Ovary (tissue), 9 donors: ENCODE results near the gene CAMSAP1. TPM values are rescaled to one million over a fixed set of nuclear protein-coding genes. Genes with fewer than 3 reads are reported as not detected.

ENCODE experiments used
- DNase-seq, 5 donors: peaks; one replicate each; pipeline ENCODE4 v3.0.0-alpha.2; 2019 to 2020
- H3K27ac ChIP-seq, 2 donors: fragments of 200-600 bp; one replicate each; pipeline versions ENCODE4 v1.5.1 to v1.8.0; 2019 to 2022
- H3K27me3 ChIP-seq: fragments of 200-600 bp; one replicate; pipeline ENCODE4 v1.8.0; 2022
- H3K36me3 ChIP-seq: fragments of 200-600 bp; sonication (generic); one replicate; pipeline ENCODE4 v1.5.1; 2019
- H3K4me1 ChIP-seq: one replicate; pipeline ENCODE4 v1.8.1; 2013; ENCODE audit warnings: mild to moderate bottlenecking, moderate library complexity; ENCODE audit not compliant: insufficient read depth
- H3K4me3 ChIP-seq: fragments of 200-600 bp; sonication (generic); one replicate; pipeline ENCODE4 v1.5.1; 2017
- H3K9me3 ChIP-seq, 2 donors: fragments of 200-600 bp in 1 of 2; sonication (generic) in 1 of 2; one replicate each; pipeline versions ENCODE4 v1.5.1 to v1.8.1; 2013 to 2019; ENCODE audit warnings: mild to moderate bottlenecking in 1 of 2, moderate library complexity in 1 of 2
- EP300 ChIP-seq: sonication (generic); formaldehyde crosslinking; IDR thresholded peaks from one replicate; pipeline ENCODE4 v1.6.1; 2017; ENCODE audit warnings: antibody characterized with exemption
- POLR2A ChIP-seq: fragments of 450-650 bp; IDR thresholded peaks from one replicate; pipeline ENCODE4 v1.6.1; 2017; ENCODE audit warnings: antibody characterized with exemption, mild to moderate bottlenecking, moderate library complexity
- WGBS, 3 donors: extraction: QIAGEN DNeasy Blood & Tissue Kit in 1 of 3; methylation state at CpG; one replicate each; pipeline versions ENCODE4 v1.1.5 to v1.1.7; 2013 to 2017; 5-methylcytosine and 5-hydroxymethylcytosine counted together
- intact Hi-C, 4 donors: fragments of 100-400 bp; cut with DNase I; formaldehyde crosslinking; loops; one replicate each; pipeline versions ENCODE4 v1.11.0 to v1.15.1; 2022 to 2023
- polyA plus RNA-seq, 2 donors: library from polyadenylated mRNA; stranded (reverse); fragments of 200-250 nt in 1 of 2; fragments of 350-450 nt in 1 of 2; fragmentation: Illumina TruSeq in 1 of 2; extraction: RNeasy Lipid Tissue Mini Kit (QIAGEN cat#74804) in 1 of 2; gene quantifications; one replicate each; pipeline ENCODE4 v1.2.3, GENCODE V29; 2013 to 2014
- total RNA-seq, 7 donors: library from RNA; depleted of rRNA in 2 of 7; stranded (reverse); fragments of >200 nt in 2 of 7; fragmentation: NEBNext Ultra II Directional in 3 of 7; extraction: Animal tissue kit (Norgen Biotek cat#: 25700) in 3 of 7; gene quantifications; one replicate each; pipeline versions ENCODE4 v1.1.0 to v1.2.4, GENCODE V29; 2016 to 2023
- TF ChIP-seq, protein P1 (sequence below), 3 donors: fragments of 450-650 bp in 2 of 3; fragments of 200-600 bp in 1 of 3; IDR thresholded peaks; one replicate each; pipeline versions ENCODE4 v1.5.1 to v1.8.0; 2016 to 2022; ENCODE audit warnings: antibody characterized with exemption in 3 of 3, mild to moderate bottlenecking in 1 of 3
- donor health status: DM: no; HTN: no; CAD: no; lungs with moderate emphysema.
- donor health status: DM: no; HTN: no; CAD: no.
- donor health status: Bipolar disorder and iron deficiency.
- donor health status: DM: yes; HTN: yes; CAD: no.
- donor health status: DM: no; HTN: no; CAD: no.
- donor health status: DM: yes; HTN: yes; CAD: no.

The CAMSAP1 gene
- total and polyA plus RNA-seq, 9 donors: 9.4 to 62.6 (median 38.0) TPM

DNA sequence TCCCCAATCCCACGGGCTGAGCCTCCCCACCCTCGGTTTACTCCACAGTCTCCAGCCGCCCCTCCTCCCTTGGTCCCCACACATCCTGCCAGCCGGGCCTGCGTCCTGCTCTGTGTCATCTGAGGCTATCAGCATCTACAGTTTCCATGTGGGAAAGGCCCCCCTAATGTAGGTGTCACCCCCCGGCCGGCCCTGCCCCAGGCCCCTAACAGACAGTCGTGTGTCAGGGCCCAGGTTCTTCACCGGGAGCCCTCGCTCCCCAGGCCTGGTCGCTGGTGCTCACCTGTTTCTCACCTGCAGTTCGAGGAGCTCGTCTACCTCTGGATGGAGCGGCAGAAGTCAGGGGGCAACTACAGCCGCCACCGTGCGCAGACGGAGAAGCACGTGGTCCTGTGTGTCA, 142.6 kb downstream of the CAMSAP1 start:
- 87 to 92% (median 90%) methylated on average over 15 to 19 of the region's 19 CpGs for WGBS, 3 donors
- intact Hi-C loops: no loop called here
- no peaks in the 10 kb centered on the region for H3K36me3 ChIP-seq
- H3K4me3 ChIP-seq: no peak overlapping the region
- no peaks in the 10 kb centered on the region for H3K27me3 ChIP-seq
- TF ChIP-seq, protein P1, sequence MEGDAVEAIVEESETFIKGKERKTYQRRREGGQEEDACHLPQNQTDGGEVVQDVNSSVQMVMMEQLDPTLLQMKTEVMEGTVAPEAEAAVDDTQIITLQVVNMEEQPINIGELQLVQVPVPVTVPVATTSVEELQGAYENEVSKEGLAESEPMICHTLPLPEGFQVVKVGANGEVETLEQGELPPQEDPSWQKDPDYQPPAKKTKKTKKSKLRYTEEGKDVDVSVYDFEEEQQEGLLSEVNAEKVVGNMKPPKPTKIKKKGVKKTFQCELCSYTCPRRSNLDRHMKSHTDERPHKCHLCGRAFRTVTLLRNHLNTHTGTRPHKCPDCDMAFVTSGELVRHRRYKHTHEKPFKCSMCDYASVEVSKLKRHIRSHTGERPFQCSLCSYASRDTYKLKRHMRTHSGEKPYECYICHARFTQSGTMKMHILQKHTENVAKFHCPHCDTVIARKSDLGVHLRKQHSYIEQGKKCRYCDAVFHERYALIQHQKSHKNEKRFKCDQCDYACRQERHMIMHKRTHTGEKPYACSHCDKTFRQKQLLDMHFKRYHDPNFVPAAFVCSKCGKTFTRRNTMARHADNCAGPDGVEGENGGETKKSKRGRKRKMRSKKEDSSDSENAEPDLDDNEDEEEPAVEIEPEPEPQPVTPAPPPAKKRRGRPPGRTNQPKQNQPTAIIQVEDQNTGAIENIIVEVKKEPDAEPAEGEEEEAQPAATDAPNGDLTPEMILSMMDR (IDR thresholded peaks at IDR 0.05): no peak
- TF ChIP-seq POLR2A: no peak
- no peaks in the 10 kb centered on the region for H3K9me3 ChIP-seq
- no peaks in the 10 kb centered on the region for H3K4me1 ChIP-seq
- DNase-seq: no peak
- no peak overlapping the region for H3K27ac ChIP-seq

DNA sequence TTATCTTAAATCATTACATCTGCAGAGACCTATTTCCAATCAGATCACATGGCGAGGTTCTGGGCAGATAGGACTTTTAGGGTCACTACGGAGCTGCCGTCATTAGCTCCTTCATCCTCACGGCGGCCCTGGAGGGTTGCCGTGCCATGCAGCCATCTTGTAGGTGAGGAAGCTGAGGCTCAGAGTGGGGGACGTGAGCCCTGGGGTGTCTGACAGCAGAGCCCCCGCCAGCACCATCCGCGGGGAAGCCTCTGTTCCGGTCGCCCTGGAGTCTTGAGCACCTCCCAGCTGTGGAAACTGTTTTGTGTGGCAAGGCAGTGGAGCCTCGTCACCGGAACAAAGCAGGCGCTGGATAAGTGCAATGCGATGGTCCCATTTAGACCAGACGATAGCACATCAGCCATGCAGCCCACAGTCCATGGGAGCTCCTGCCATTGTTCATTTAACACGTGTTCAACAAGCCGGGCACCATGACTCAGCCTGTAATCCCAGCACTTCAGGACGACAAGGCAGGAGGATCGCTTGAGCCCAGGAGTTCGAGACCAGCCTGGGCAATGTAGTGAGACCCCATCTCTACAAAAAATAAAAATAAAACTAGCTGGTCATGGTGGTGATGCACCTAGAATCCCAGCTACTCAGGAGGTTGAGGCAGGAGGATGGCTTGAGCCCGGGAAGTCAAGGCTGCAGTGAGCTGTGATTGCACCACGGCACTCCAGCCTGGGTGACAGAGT, 143.5 kb downstream of the CAMSAP1 start:
- H3K4me3 ChIP-seq: no peak overlapping the region
- WGBS, 3 donors: 88 to 90% (median 88%) methylated on average over 23 to 24 of the region's 24 CpGs
- H3K27me3 ChIP-seq: no peaks in the 10 kb centered on the region
- H3K4me1 ChIP-seq: no peaks in the 10 kb centered on the region
- no peak for TF ChIP-seq EP300
- TF ChIP-seq POLR2A: no peak
- TF ChIP-seq, protein P1 (IDR thresholded peaks at IDR 0.05): no peak
- H3K9me3 ChIP-seq: no peaks in the 10 kb centered on the region
- DNase-seq: no peak
- intact Hi-C loops: no loop called here
- H3K27ac ChIP-seq: no peak overlapping the region
- no peaks in the 10 kb centered on the region for H3K36me3 ChIP-seq

DNA sequence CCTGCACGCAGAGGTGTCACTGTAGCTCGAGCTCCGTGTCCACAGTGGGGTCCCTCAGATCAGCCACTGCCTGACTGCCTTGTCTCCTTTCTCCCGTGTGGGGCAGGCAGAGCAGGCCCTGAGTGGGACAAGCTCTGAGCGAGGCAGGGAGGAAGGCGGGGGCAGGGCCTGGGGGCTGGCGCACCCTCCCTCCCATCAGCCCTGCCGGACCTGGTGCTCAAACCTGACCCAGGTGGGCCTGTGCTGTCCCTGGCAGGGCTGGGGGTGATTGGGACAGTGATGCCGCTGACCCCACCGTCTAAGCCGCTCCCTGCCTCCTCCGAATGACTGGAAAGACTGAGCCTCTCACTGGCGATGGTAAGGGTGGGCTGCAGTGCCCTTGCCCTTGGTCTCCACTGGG, 144.4 kb downstream of the CAMSAP1 start:
- Histone ChIP-seq H3K4me3 (no peak overlapping the region), H3K4me1 (no peaks in the 10 kb centered on the region), H3K36me3 (no peaks in the 10 kb centered on the region), H3K27me3 (no peaks in the 10 kb centered on the region), H3K27ac (no peak overlapping the region), H3K9me3 (no peaks in the 10 kb centered on the region)
- WGBS, 3 donors: 82 to 88% (median 86%) methylated on average over 12 to 13 of the region's 13 CpGs
- intact Hi-C loops: no loop called here
- TF ChIP-seq EP300 (no peak), POLR2A (no peak)
- TF ChIP-seq, protein P1 (IDR thresholded peaks at IDR 0.05): no peak
- DNase-seq: no peak

DNA sequence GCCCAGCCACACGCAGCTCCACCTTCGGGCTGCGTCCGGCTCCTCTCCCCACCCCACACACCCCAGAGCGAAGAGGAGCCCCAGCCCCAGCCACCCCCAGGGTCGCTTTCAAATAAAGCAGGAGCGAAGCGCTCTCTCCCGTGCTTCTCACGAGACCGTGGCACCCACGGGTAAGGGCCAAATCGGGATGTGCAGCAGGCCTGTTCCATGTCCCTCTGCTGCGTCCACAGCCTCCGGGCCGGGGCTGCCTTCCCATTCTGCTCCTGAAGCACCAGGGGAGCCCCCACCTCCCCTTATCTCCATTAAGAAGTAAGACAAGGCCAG, 145.5 kb downstream of the CAMSAP1 start:
- Histone ChIP-seq H3K27me3 (no peaks in the 10 kb centered on the region), H3K27ac (no peak overlapping the region), H3K4me3 (no peak overlapping the region), H3K36me3 (no peaks in the 10 kb centered on the region), H3K9me3 (no peaks in the 10 kb centered on the region), H3K4me1 (no peaks in the 10 kb centered on the region)
- 84 to 87% (median 85%) methylated on average over 16 of the region's 16 CpGs for WGBS, 3 donors
- no peak for DNase-seq
- intact Hi-C loops: no loop called here
- TF ChIP-seq, protein P1 (IDR thresholded peaks at IDR 0.05): no peak
- TF ChIP-seq EP300 (no peak), POLR2A (no peak)
